HG02678 (cell line): ENCODE results near the gene TMTC1.
"Not testable (repeated sequence)": the region's sequence is repeated elsewhere in the genome, so short reads cannot be mapped to it uniquely, and the experiment has no call there.

Experiments used
- ATAC-seq: cut with Tn5 transposase; IDR thresholded peaks from one replicate; pipeline ENCODE4 v1.9.1; 2021; ENCODE audit warnings: mild to moderate bottlenecking, moderate library complexity; ENCODE audit not compliant: unreplicated experiment

TMTC1 gene

DNA sequence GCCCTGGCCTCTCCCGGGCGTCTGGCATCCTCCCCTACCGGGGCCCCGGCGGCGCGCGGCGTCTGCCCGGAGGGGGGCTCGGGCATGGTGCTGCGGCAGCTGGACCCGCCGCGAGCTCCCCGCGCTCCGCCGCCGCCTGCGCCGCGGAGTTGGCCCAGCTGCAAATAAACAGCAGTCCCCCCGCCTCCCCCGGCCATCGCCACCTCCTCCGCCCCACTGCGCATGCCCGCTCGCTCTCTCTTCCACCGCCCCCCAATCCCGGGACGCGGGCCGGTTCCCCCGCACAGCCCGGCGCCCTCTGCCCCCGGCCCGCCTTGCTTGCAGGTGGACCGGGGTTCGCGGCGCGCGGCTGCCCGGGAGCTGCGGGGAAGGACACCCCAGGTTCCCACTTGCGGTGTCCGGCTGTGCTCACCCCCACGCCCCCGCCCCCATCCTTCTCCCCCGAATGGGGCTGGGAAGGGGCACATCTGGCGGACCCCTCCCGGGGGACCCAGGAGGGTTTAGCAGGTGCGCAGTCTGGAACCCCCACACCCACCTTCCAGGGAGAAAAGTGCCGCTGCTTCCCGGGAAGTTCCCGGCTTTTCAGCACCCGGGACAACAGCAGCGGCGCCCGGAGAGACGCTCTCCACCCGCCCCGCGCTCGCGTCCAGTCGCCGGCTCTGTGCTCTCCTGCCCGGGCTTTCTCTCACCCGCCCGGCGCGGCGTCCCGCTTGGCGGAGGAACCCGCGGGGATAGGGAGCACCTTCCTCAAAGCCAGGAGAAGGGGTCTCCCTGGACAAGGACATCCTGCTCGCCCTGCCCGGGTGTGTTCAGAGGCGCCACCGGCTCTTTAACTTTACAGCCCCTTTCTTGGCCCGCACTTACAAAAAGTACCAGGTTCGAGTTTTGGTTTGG lies at the start of gene TMTC1:
TSS of gene TMTC1 (minus strand) at position 170 of the 894 bp plus-strand sequence. CDS start 191 bp downstream, outside the sequence.
- ATAC-seq: peak; percentile 24

DNA sequence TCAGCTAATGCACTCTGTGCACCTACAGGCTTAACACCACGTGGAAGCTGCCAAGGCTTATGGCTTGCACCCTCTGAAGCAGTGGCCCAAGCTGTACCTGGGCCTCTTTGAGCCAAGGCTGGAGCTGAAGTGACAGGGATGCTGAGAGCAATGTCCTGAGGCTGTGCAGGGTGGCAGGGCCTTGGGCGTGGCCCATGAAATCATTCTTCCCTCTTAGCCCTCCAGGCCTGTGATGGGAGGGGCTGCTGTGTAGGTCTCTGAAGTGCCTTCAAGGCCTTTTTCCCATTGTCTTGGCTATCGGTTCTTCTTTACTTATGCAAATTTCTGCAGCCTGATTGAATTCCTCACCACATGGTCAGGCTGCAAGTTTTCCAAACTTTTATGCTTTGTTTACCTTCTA lies 47.4 kb upstream of the TMTC1 start:
- ATAC-seq: no peak

DNA sequence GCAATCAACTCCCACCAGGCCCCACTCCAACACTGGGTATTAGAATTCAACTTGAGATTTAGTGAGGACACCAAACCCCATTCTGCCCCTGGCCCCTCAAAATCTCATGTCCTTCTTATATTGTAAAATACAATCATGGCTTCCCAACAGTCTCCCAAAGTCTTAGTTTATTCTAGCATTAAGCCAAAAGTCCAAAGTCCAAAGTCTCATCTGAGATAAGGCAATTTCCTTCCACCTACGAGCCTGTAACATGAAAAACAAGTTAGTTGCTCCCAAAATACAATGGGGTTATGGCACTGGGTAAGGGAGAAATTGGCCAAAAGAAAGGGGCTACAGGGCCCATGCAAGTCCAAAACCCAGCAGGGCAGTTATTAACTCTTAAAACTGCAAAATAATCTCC lies 46.6 kb upstream of the TMTC1 start:
- no peak for ATAC-seq

DNA sequence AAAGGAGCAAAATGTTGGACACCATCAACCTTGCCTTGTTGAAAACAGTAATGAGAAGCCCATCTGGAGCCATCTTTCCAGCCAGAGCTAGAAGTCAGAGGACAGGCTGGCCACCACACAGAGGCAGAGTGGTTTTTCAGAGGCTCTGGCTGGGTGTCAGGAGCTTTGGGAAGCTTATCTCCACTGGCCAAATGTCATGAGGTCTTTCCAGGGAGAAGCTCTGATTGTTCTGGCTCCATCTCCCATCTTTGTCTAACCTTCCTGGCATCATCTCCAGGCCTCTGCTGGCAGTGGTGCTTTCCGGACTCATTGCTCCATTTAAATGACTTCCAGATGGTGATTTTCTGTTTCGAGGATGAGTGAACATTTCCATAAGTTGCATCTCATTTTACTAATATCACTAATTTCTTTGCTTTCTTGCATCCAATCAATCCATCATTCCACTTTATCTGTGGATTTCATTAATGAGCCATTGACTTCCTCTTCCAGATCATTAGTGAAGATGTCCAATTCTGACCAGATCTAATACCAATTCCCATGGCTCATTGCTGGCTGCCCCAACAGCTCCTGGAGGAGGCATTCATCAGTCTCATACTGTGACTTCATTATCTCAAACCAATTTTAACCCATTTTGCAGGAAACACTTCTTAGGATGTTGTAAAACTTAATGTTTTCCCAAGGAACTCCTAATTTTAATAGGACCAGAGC lies 35.3 kb upstream of the TMTC1 start:
- ATAC-seq: no peak

DNA sequence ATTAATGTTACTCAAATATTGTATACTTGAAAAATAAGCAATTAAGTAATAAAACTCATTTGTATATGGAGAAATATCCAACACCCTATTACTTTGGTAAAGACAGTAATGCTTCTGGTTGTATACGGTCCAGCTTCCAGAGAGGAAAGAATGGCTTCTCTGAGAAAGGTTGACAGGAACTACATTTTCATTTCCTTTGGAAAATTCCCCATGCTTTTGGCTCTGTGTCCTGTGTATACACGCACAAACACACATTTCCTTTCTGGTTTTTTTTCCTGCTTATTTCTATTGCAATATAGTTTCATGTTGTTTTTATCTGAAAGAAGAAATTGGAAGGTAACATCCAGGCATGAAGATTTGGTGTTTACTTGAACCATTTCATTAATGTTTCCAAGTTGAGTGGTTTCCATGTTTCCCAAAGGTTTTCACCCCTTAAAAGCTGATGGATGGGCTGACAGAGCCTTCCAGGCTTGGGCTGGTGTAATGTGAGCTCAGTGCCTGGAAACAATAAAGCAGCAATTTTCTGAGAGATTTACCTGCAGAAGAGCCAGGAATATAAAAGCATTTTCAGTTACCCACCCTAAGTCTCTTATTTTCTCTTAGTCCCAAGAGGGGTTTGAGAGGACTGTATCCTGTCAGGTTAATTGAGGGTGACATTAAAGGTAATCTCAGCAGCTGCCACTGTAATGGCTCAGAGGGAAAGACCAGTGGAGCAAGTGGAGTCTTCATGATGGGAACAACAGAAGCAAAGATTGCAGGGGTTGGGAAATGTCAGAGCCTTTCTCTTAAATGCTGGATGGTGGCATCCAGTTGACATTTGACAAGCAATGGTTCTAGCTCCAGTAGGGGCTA lies 33.4 kb upstream of the TMTC1 start:
- ATAC-seq: no peak

DNA sequence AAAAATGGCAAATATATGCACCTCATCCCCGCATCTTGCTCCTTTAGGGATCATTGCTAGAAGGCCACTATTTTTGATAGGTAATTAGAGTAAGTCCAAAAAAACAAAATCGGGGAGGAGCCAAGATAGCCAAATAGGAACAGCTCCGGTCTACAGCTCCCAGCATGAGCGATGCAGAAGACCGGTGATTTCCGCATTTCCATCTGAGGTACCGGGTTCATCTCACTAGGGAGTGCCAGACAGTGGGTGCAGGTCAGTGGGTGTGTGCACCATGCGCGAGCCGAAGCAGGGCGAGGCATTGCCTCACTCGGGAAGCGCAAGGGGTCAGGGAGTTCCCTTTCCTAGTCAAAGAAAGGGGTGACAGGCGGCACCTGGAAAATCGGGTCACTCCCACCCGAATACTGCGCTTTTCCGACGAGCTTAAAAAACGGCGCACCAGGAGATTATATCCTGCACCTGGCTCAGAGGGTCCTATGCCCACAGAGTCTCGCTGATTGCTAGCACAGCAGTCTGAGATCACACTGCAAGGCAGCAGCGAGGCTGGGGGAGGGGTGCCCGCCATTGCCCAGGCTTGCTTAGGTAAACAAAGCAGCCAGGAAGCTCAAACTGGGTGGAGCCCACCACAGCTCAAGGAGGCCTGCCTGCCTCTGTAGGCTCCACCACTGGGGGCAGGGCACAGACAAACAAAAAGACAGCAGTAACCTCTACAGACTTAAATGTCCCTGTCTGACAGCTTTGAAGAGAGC lies 26.0 kb upstream of the TMTC1 start:
- not testable (repeated sequence) for ATAC-seq

DNA sequence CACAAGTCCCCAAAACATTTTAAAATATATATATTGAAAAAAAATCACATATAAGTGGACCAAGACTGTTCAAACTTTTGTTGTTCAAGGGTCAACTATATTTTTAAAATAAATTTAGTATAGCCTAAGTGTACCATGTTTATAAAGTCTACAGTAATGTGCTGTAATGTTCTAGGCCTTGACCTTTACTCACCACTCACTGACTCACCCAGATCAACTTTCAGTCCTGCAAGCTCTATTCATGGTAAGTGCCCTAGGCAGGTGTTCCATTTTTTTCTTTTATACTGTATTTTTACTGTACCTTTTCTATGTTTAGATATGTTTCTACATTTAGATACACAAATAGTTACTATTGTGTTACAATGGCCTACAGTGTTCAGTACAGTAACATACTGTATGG lies 23.4 kb upstream of the TMTC1 start:
- ATAC-seq: no peak

DNA sequence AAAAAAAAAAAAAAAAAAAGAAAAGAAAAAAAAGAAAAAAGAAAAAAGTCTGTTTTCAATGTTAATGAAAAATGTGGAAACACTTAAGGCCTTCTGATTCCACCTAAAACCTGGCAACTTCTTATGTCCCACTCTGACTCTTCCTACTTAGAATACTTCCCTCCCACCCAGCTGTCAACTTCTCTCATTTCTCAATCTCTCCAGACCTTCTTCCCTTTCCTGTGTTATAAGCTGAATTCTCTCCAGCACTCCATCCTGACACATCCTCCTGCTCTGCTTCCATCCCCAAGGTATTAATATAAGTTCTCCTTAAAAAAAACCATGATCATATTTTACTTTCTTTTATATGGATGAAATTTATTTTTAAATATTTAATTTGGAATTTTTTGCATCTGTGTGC lies 20.3 kb upstream of the TMTC1 start:
- ATAC-seq: no peak

DNA sequence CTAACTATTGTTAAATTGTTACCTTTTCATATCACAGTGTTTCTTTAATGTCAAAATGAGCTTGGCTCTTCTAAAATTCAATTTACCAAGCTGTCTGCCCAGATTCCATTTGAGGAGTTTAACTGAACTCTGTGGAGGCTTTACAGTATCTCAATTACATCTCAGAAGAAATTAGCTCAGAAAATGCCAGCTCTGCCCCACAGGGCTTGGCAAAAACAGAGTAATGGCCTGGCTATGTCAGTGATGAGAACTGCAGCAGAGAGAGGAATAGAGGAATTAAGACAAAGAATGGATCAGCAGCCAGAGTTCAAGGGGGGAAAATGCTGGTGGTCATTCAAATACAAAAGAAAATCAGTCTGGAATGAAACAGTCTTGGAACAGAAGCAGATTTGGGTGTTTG lies 15.8 kb upstream of the TMTC1 start:
- ATAC-seq: no peak

DNA sequence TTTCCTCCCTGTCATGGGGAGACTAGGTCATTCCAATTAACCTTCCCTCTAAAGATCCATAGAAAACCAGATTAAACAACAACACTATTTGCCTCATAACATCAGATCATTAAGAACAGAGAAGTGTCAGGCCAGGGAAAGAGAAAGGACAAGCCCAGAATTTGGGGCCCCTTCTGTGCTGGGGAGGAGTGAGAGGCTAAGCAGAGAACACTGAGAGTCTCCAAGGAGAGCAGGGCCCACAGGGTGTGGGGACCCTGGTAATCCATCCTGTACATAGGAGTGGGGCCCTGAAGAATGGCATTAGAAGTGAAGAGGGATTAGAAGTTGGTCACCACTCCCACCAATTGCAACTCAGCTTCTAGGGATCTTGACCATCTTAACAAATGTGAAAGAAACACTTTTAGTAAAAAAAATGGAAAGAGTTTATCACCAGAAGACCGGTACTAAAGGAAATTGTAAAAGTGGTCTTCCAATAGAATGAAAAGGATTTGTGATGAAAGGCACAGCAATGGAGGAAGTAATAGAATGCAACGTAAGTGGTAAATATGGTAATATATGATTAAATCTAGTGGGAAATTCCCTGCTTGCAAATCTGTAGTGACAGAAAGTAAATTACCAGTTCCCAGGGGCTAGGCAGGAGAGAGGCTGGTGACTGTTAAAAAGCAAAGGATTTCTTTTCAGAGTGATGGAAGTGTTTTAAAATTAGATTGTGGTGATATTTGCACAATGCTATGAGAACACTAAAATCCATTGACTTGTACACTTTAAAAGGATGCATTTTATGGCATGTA lies 14.0 kb upstream of the TMTC1 start:
- ATAC-seq: no peak

DNA sequence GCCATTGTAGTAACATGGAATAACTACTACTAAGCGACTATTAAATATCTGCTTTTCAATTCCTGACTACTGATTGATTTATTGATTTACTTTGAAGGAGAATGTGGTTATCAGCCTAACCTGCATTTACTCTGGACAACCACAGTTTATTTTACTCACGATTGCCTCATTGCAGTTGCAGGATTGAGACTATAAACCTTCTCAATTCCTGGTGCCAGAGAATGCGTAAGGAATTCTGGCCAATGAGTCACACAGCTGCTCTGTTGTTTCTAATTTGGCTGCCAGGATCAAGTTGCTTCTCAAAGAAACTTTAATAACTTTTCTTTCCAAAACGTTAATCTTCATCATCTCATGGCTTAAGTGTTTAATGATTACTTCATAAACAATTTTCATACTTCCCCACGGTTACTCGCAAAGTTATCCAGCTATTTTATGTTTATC lies 13.1 kb upstream of the TMTC1 start:
- no peak for ATAC-seq

DNA sequence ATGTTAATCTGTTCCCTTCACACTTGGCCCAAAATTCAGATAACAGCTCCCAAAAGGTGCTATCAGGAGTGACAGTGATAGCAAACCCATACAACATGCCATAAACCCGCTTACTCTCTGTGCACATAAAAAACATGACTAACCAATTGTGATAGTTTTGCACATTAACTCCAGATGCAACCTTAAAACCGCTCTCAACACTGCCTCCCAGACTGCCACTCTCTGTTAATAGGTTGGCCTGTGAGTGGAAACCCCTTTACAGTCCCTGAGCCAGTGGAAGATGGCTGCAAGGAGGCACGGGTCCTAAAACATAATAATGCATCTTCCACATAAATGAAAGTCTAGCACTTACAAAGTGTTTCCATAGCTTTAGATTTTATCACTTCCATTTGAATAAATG lies 12.0 kb upstream of the TMTC1 start:
- no peak for ATAC-seq

DNA sequence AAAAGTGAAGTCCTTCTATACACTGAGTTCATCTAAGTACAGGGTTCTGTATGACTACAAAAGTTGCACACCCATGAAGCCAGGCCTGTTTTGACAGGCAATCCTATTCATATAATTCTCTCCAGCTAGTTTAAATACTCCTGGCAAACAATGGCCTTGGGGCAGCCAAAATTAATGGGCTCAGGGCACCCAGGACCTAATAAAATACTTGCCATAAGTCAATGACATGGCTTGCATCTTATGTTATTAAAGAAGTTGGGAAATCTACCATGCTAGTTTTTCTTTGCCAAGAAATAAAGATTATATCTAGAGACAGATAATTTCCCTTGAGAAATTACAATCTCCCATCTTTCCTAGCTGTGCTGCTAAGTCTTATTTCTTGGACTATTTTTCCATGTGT lies 11.1 kb upstream of the TMTC1 start:
- ATAC-seq: no peak

DNA sequence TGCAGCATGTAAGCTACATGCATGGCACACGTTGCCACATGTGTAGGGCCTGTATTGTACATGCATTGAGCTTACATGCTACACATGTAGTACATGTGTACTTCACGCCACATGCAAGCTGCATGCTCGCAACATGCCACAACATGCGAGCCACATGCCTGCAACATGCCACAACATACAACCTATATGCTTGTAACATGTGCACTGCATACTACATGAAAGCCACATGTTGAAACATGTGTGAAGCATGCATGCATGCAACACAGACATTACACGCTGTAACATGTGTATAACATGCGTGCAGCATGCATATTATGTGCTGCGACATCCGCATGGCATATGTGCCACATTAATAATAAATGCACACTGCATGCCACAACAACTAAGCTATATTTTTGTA lies 9.1 kb upstream of the TMTC1 start:
- no peak for ATAC-seq

DNA sequence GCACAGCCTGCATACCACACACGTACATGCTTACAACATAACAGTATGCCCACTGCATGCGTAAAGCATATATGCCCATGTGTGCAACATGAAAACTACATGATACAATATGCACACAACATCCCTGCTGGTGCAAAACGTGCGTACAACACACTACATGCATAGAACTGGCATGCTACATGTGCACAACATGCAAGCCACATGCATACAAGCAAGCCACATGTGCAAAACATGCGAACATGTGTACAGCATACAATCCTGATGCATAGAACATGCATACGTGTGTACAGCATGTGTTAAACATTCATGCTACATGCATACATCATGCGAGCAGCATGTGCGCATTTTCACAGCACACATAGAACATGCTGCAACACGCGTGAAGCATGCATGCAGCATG lies 8.4 kb upstream of the TMTC1 start:
- no peak for ATAC-seq

DNA sequence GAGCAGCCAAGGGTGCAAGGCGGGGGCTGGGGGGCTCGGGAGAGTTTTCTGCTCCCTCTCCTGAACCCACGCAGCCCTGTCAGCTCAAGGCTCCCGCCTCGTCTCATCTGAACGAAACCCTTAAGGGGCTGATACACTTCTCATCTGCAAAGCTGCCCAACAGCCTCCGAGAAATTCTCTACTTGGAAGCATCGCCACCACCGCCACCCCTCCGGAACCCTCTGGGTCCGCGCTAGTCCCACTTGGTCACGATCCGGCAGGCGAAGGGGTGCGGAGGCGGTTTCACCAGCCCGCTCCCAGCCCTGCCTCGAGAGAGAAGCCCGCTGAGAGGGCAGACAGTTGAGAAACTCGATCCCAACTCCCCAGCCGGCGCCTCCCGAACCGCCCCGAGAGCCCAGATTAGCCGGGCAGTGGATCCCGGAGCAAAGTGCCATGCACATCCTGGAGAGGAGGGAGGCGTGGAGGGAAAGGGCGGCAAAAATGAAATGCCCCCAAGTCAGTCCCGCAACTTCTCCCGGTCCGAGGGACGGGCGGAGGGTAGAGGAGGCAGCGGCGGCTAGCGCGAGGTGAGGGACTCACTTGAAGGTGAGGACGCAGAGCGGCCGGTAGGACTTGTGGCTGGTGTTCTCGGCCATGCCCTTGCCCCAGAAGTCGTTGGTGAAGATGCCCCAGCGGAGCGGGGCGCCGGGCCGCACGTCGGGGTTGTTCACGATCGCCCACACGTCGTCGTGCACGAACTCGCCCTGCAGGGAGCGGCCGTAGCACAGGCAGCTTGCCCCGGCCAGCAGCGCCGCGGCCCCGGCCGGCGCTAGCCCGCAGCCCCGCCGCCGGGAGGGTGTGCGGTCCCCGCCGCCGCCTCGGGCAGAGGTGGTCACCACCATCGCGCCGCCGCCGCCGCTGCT lies 620 bp downstream of the TMTC1 start:
- peak; percentile 13 for ATAC-seq

DNA sequence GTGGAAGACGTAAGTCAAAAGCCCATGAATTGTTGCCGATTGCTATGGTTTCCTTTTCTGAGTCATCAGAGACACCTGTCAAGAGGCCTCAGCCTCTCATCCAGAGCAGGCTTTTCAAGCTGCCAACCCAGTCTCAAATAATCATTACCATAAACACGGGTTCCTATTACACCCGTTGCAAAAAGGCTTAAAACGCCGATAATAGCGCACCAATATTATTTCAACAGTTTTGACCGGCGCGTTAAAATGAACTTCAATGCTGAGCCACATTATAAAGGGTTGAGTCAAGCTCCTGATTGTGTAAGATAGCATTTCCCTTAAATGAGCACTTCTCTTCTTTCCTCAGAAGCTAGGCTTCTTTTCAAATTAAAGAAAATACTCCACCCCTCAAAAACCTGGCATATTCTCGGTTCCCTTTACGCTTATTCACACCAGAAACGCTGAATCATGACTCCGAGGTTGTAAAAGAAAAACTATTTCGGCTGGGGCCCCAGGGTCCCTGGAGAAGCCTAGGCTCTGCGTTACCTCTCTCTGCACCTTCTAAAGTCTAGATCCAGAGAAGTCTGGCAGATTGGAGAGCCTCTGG lies 1.4 kb downstream of the TMTC1 start:
- ATAC-seq: peak; percentile 73

DNA sequence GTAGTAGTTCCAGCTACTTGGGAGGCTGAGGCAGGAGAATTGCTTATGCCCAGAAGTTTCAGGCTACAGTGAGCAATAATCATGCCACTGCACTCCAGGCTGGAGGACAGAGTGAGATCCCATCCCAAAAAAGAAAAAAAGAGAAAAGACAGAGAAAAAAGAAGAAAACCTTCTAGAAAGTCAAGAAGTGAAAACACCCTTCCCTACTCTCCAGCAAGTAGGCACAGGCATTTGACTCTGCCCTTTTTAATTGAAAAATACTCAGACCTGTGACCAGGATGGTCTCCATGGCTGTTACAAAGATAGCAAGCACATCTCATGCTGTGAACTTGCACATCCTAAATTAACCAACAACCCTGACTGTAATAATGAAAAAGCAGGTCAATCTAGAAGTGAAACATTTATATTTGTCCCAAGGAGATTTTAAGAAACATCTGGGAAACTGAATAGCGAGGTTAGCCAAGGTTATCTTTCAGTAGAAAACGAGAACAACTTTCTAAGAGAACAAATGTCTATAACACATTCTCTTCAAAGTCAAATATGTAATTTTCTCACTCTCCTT lies 2.0 kb downstream of the TMTC1 start:
- peak; percentile 32 for ATAC-seq
